HG02642 (cell line): ENCODE results near the gene MIGA2.
"Not testable (repeated sequence)": the region's sequence is repeated elsewhere in the genome, so short reads cannot be mapped to it uniquely, and the experiment has no call there.

Experiments used
- ATAC-seq: cut with Tn5 transposase; IDR thresholded peaks from one replicate; pipeline ENCODE4 v1.9.1; 2021; ENCODE audit warnings: mild to moderate bottlenecking; ENCODE audit not compliant: unreplicated experiment, poor library complexity

MIGA2 gene

GRCh38 chr9:129111528-129112151, 75.2 kb downstream of the MIGA2 start:
- ATAC-seq: peak; percentile 1

DNA sequence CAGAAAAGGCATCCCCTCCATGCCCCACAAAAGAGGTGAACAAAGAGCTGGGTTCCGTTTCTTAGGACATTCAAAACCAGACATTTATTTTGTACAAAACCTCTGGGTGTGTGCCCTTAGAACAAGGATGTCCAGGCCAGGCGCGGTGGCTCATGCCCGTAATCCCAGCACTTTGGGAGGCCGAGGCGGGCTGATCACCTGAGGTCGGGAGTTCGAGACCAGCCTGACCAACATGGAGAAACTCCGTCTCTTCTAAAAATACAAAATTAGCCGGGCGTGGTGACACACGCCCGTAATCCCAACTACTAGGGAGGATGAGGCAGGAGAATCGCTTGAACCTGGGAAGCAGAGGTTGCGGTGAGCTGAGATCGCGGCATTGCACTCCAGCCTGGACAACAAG, 76.1 kb downstream of the MIGA2 start:
- ATAC-seq: not testable (repeated sequence)

- ATAC-seq: no peak
Measured at GRCh38 chr9:129113645-129114304, 77.3 kb downstream of the MIGA2 start.

DNA sequence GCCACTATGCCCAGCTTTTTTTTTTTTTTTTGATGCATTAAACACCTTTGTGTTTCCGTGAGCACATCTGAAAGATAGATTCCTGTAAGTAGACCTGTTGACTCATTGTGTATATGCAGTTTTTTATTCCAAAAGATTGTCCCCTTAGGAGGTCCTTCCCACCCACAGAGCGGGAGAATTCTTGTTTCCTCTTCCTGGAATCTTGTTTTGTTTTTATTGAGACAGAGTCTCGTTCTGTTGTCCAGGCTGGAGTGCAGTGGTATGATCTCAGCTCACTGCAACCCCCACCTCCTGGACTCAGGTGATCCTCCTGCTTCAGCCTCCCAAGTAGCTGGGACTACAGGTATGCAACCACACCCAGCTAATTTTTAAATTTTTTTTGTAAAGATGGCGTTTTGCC, 82.4 kb downstream of the MIGA2 start:
- no peak for ATAC-seq

GRCh38 chr9:129121483-129121882, 85.1 kb downstream of the MIGA2 start:
- ATAC-seq: no peak
